WI38 (cell line): ENCODE results near the gene MBIP.

Source experiments
- H3K4me3 ChIP-seq: 2 replicates; pipeline ENCODE4 v1.5.1; 2011; ENCODE audit warnings: low read depth, mild to moderate bottlenecking, control low read depth, low read length
- CTCF ChIP-seq: IDR thresholded peaks from 2 replicates; pipeline ENCODE4 v1.5.1; 2012; ENCODE audit warnings: low read depth, mild to moderate bottlenecking, control low read depth, low read length

Gene MBIP

DNA sequence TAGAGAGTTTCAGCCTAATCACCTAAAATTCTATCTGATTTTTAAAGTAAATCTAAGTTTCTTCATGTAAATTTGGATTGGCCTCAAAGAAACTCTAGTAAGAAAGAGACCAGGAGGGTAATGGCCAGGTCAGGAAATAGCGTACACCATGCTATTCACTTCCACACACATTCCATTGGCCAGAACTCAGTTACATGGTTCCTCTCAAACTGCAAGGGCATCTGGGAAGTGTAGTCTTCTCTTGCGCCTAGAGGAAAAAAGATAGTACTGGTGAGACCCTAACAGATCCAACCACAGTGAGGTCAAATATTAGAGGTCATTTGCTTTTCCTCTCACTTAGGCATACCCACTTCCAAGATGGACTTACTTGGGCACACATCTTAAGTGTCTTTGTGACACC is 39.1 kb downstream of the MBIP start:
- no peak for TF ChIP-seq CTCF

GRCh38 chr14:36279306-36280190 is 40.9 kb downstream of the MBIP start:
- TF ChIP-seq CTCF = no peak
- H3K4me3 ChIP-seq = no peak overlapping the region

More for the DNA sequence above, 39.1 kb downstream of the MBIP start:
- no peak overlapping the region for H3K4me3 ChIP-seq

DNA sequence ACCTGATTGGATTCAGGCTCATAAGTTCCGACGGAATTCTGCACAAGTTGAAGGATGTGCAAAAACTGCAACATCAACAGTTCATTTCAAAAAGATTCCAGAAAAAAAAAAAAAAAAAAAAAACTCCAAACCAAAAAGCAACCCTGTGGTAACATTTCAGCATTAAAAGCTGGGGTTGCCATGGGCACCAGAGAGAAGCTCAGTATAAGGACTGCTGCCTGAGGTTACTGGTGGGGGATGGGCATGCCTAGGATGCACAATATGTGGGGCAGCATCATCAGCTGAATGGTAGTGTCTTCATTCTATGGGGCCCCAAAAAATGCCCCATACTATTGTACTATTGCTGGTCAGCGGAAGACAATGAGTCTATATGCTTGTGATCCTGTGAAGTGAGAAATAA is 44.7 kb downstream of the MBIP start:
- H3K4me3 ChIP-seq = no peak overlapping the region
- no peak for TF ChIP-seq CTCF

DNA sequence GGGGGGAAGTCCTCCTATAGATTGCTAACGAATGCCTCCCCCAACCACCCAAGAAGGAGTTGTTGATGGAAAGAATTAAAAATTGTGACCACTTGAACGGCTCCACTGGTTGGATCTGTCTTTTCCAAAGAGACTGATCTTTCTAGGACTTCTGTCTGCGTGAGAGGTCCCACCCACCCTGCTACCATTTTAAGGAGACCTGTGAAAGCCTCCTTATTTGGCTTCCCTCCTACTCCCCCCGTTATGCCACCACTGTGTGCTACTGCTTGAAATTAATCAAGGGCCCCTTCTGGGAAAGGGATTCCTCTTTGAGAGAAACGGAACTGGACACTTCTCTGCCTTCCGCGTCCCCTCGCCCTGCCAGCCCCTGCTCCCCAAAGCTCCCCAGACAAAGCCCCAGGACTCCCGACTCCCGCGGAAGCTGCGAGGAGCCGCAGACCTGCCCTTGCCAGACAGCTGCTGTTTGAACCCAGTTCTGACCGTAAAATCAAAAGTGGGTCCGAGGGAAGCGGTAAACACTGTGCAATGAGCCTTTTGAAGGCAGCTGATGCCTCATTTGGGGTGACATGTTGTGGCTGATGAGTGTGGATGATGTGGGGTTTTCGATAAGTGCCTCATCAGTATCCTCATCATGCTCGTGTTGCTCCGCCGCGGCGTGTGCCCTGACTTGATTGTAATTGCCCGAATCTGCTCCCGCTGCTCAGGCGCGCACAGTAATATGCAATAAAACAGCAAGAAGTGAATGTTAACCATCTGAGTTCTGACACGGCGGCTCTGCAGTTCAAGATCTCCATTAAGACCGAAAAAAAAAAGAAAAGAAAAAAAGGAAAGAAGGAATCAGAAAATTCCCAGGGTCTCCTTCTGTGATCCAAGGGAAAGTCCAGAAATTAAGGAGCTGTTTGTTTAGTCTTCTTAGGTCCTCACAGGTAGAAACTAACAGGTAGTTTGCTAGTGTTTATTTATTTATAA is 48.2 kb downstream of the MBIP start:
- no peak for TF ChIP-seq CTCF
- H3K4me3 ChIP-seq = peak overlapping the region; percentile 47

GRCh38 chr14:36271222-36271621 is 49.2 kb downstream of the MBIP start:
- no peak overlapping the region for H3K4me3 ChIP-seq
- TF ChIP-seq CTCF = no peak

- H3K4me3 ChIP-seq = no peak overlapping the region
- TF ChIP-seq CTCF = no peak
Measured at GRCh38 chr14:36270191-36270590, 50.2 kb downstream of the MBIP start.

DNA sequence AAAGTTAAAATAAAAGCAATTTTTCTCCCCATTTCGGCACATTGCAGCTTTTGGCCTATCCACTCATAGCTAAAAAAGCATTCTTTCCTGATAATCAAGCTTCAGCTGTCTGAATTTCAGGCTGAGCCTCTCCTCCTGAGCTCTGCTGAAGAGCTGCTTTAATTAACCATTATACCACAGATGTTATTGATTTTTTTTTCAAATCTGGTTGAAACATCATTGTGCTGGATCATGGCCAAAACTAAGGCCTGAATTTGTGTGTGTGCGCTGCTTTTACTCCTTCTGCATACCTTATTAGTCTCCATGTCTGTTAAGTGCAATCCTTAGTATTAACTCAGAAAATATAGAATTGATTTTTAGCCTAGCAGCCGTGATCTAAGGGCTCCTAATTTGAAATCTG is 52.3 kb downstream of the MBIP start:
- no peak overlapping the region for H3K4me3 ChIP-seq
- no peak for TF ChIP-seq CTCF
